Measurements from ENCODE around the gene B4GALT3.

- TF ChIP-seq CTCF (IDR thresholded peaks at IDR 0.05) (peak in 1 of 4 experiments; percentile 6), POLR2A (IDR thresholded peaks at IDR 0.05) (peak; percentile 75)
Measured at GRCh38 chr1:161201836-161202712, 24.8 kb upstream of the B4GALT3 start, which contains the start of gene NDUFS2.

All from prostate gland (tissue), 2 donors.